HFF-Myc (cell line): ENCODE results near the gene SEH1L.

Source experiments
- DNase-seq: peaks from one replicate; pipeline ENCODE4 v3.0.0-alpha.2; 2011; ENCODE audit warnings: low read depth; ENCODE audit errors: extremely low read depth
- H3K4me3 ChIP-seq: replicated peaks from 2 replicates; pipeline ENCODE4 v1.5.1; 2011; ENCODE audit warnings: low read depth, mild to moderate bottlenecking, control low read depth, low read length
- CTCF ChIP-seq: IDR thresholded peaks from 2 replicates; pipeline ENCODE4 v1.5.1; 2012; ENCODE audit warnings: mild to moderate bottlenecking, low read depth, low read length, control low read depth; ENCODE audit errors: missing control alignments

The SEH1L gene

GRCh38 chr18:12911025-12911928, 36.5 kb upstream of the SEH1L start:
- no peak overlapping the region for H3K4me3 ChIP-seq
- no peak for DNase-seq
- no peak for TF ChIP-seq CTCF

GRCh38 chr18:12911929-12912703, 35.7 kb upstream of the SEH1L start:
- no peak for DNase-seq
- H3K4me3 ChIP-seq = no peak overlapping the region
- TF ChIP-seq CTCF = no peak

- TF ChIP-seq CTCF = no peak
- no peak for DNase-seq
- H3K4me3 ChIP-seq = no peak overlapping the region
Observed at GRCh38 chr18:12921178-12921577, 26.6 kb upstream of the SEH1L start.

- no peak for TF ChIP-seq CTCF
- H3K4me3 ChIP-seq = no peak overlapping the region
- DNase-seq = no peak
Observed at GRCh38 chr18:12922266-12922665, 25.5 kb upstream of the SEH1L start.

GRCh38 chr18:12924616-12925015, 23.2 kb upstream of the SEH1L start:
- no peak for DNase-seq
- no peak for TF ChIP-seq CTCF
- no peak overlapping the region for H3K4me3 ChIP-seq

GRCh38 chr18:12928206-12928605, 19.6 kb upstream of the SEH1L start:
- TF ChIP-seq CTCF = no peak
- H3K4me3 ChIP-seq = no peak overlapping the region
- no peak for DNase-seq
